ENCODE measurements around the gene ZC2HC1C. TPM values are rescaled to one million over a fixed set of nuclear protein-coding genes. Genes with fewer than 3 reads are reported as not detected.

The ZC2HC1C gene
- total RNA-seq, 2 experiments from 2014 or later, result 0.41 to 0.45 TPM

DNA sequence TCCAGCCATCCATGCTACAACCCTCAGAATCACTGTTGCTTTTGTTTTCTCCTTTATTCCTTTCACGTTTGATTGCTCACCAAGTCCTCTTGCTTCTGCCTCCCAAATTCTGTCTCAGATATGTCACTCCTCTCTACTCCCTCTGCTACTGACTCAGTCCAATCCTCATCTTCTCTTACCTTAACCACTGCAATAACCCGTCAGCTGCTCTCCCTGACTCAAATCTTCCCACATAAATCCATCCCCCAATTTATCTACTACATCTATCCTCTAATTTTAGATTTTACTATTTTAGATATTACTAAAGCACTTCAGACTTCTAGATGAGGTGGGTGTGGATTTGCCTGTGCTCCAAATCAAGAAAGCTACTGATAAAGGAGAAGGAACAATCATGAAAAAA, 43.6 kb upstream of the ZC2HC1C start:
- Mint-ChIP-seq H3K9me3 (no peaks in the 10 kb centered on the region), H3K36me3 (ENCODE audit: low read depth) (peaks cover 23% of the 10 kb centered on the region), H3K27me3 (no peaks in the 10 kb centered on the region), H3K27ac (no peak overlapping the region), H3K4me1 (ENCODE audit: low read depth) (no peaks in the 10 kb centered on the region), H3K4me3 (no peak overlapping the region)
- no peak for DNase-seq
- no peak for ATAC-seq
- ChIA-PET CTCF (interaction anchor here (1.5 kb wide), 1 partner anchor 22 kb away, joined by 3 read pairs; no protein-coding TSS in a partner anchor), POLR2A (interaction anchor here (1.2 to 1.4 kb wide), 2 partner anchors 12 to 14 kb away, joined by 4 read pairs; no protein-coding TSS in a partner anchor)
- TF ChIP-seq CTCF (IDR thresholded peaks at IDR 0.05), result no peak
- intact Hi-C loops (cut with micrococcal nuclease), result no loop called here

DNA sequence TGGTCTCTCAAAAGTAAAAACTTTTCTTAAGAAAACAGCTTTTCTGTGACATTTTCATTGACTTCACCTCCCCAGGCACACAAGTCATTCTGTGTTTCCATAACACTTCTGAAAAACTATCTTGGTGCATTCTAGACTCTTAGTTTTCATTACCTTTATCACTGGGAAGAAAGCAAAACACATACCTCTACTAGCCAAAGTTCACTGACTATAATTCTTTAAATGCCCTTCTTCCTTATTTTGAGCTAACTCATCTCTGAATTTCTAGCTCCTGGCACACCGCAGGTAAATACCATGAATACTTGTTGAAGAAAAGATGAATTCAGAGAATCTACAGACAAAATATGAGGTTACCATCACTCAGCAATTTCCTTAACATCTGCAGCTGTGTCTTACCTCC, 39.3 kb upstream of the ZC2HC1C start:
- intact Hi-C loops (cut with micrococcal nuclease), result no loop called here

GRCh38 chr14:75032939-75033338, 36.5 kb upstream of the ZC2HC1C start:
- Mint-ChIP-seq H3K27me3 (no peaks in the 10 kb centered on the region), H3K36me3 (ENCODE audit: low read depth) (peaks cover 39% of the 10 kb centered on the region), H3K4me3 (no peak overlapping the region), H3K9me3 (no peaks in the 10 kb centered on the region), H3K27ac (no peak overlapping the region), H3K4me1 (ENCODE audit: low read depth) (no peaks in the 10 kb centered on the region)
- CTCF ChIA-PET, result interaction anchor here (1.2 to 2.2 kb wide), 2 partner anchors 10 to 55 kb away, joined by 3 to 7 read pairs; no protein-coding TSS in a partner anchor
- POLR2A ChIA-PET, result interaction anchor here (1.3 kb wide), 1 partner anchor 12 kb away, joined by 3 read pairs; no protein-coding TSS in a partner anchor
- ATAC-seq (no peak), DNase-seq (no peak)
- TF ChIP-seq CTCF (IDR thresholded peaks at IDR 0.05), result no peak
- intact Hi-C loops (cut with micrococcal nuclease), result no loop called here

More for the DNA sequence above, 39.3 kb upstream of the ZC2HC1C start:
- no peak for DNase-seq
- Mint-ChIP-seq H3K4me3 (no peak overlapping the region), H3K9me3 (no peaks in the 10 kb centered on the region), H3K4me1 (ENCODE audit: low read depth) (no peaks in the 10 kb centered on the region), H3K27me3 (no peaks in the 10 kb centered on the region), H3K36me3 (ENCODE audit: low read depth) (peaks cover 31% of the 10 kb centered on the region), H3K27ac (no peak overlapping the region)
- TF ChIP-seq CTCF (IDR thresholded peaks at IDR 0.05), result no peak
- ChIA-PET POLR2A (no interaction called here), CTCF (interaction anchor here (0.9 to 1.1 kb wide), 2 partner anchors 84 to 102 kb away, joined by 3 to 4 read pairs; no protein-coding TSS in a partner anchor)
- ATAC-seq, result no peak

GRCh38 chr14:75040507-75040906, 28.9 kb upstream of the ZC2HC1C start:
- CTCF ChIA-PET, result interaction anchor here (1.0 kb wide), 1 partner anchor 95 kb away, joined by 3 read pairs; no protein-coding TSS in a partner anchor
- peaks cover 16% of the 10 kb centered on the region for H3K4me1 Mint-ChIP-seq (ENCODE audit: low read depth)

More at GRCh38 chr14:75040507-75040906, 28.9 kb upstream of the ZC2HC1C start:
- intact Hi-C loops (cut with micrococcal nuclease), result no loop called here
- Mint-ChIP-seq H3K4me3 (no peak overlapping the region), H3K27me3 (no peaks in the 10 kb centered on the region), H3K9me3 (no peaks in the 10 kb centered on the region), H3K36me3 (ENCODE audit: low read depth) (peaks cover 23% of the 10 kb centered on the region), H3K27ac (no peak overlapping the region)
- DNase-seq, result no peak
- ATAC-seq, result no peak
- no peak for TF ChIP-seq CTCF (IDR thresholded peaks at IDR 0.05)
- POLR2A ChIA-PET, result no interaction called here

All from activated CD8-positive, alpha-beta T cell treated with anti-CD3 and anti-CD28 coated beads for 36 hours (primary cell).